ENCODE results near the gene ZC4H2.
"Not testable (repeated sequence)": the region's sequence is repeated elsewhere in the genome, so short reads cannot be mapped to it uniquely, and the experiment has no call there.

The ZC4H2 gene, protein sequence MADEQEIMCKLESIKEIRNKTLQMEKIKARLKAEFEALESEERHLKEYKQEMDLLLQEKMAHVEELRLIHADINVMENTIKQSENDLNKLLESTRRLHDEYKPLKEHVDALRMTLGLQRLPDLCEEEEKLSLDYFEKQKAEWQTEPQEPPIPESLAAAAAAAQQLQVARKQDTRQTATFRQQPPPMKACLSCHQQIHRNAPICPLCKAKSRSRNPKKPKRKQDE

GRCh38 chrX:64975989-64976672 is at the start of gene ZC4H2:
ZC4H2 (minus strand) TSS chrX:64976450; CDS start chrX:64976377, 73 bp downstream.
- peak in 55 of 56 donors; percentile 6 to 83 (median 56) for DNase-seq

DNA sequence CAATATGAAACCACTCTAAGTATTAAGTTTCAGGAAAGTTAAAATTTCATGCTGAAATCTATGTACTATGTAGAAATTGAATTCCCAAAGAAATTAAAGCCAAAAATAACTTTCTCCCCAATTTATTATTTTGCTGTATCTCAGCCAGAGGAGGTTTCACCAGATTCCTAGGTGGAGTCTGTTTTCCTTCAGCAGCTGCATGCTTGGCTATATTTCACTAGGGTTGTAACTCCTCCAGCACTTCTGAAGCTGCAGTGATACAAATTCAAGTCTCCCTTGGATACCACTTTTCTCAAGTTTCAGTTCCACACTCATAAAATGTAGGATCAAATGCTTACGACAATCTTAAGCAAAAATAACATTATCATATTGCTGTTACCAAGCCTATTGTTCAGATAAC is 41.2 kb upstream of the ZC4H2 start:
- DNase-seq: no peak

- no peak for DNase-seq
Observed at GRCh38 chrX:65014230-65014629, 38.0 kb upstream of the ZC4H2 start.

DNA sequence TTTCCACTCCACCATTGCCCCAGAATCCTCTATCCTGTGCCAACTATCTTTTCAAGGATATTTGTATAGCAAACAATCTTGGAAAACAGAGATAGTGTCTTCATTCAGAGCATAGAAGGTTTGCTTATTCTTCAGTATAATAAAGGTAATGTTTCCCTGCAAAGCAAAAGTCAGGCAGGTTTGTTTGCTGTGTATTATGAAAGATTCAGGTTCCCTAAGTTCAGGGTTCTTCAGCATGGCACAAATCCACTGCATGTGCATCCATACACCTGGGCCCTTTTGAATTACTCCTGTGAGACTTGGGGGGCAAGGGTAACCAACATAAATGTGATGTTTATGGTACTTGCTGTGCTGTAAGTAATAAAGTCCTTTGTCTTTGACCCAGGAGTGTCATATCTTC is 33.2 kb upstream of the ZC4H2 start:
- no peak for DNase-seq

DNA sequence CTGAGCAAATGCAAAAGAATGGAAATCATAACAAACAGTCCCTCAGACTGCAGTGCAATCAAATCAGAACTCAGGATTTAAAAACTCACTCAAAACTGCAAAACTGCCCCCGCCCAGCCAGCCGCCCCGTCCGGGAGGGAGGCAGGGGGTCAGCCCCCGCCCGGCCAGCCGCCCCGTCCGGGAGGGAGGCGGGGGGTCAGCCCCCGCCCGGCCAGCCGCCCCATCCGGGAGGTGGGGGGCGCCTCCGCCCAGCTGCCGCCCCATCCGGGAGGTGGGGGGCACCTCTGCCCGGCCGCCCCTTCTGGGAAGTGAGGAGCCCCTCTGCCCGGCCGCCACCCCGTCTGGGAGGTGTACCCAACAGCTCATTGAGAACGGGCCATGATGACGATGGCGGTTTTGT is 26.0 kb upstream of the ZC4H2 start:
- not testable (repeated sequence) for DNase-seq

GRCh38 chrX:64996805-64997204 is 20.6 kb upstream of the ZC4H2 start:
- DNase-seq: no peak

GRCh38 chrX:64994131-64994798 is 18.0 kb upstream of the ZC4H2 start:
- no peak for DNase-seq

- DNase-seq: no peak
Observed at GRCh38 chrX:64977830-64978229, 1.6 kb upstream of the ZC4H2 start.

- no peak for DNase-seq
Observed at GRCh38 chrX:64977051-64977450, 801 bp upstream of the ZC4H2 start.

DNA sequence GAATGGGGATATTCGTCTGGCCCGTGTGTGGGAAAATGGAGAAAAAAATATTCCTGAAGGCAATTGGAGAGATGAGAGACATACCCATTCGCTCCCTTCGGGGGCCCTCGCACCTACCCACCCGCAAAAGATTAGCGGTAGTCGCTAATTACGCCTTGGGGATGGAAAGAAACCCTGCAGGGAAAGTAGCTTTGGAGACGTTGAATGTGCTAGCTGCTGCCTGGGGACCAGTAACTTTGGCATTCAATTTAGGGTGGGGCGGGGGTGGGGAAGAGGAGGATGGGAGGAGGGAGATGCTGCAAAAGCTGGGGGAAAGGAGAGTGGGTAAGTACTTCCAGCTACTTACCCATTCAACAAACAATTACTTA is 407 bp upstream of the ZC4H2 start:
- peak in 1 of 56 donors; percentile 17 for DNase-seq

DNA sequence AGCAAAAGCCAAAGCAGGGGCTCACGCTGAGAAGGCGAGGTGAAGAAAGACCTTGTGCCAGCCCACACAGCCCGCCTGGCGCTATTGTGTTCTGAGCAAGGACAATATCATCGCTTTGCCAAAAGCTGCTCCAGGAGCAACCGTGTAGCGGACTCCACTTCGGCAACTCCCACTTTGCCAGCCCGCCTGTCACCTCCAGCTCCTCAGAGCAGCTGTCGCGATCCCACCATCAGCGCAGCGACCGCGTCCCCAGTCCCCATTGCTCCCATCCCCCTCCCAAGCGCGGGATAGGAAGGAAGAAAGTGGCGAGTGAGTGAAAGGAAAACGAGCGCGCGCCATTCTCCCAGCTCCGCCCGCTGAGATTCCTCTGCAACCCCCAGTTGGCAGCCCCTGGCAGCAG is 759 bp downstream of the ZC4H2 start:
- DNase-seq: peak in 32 of 56 donors; percentile 0 to 42 (median 3)

DNA sequence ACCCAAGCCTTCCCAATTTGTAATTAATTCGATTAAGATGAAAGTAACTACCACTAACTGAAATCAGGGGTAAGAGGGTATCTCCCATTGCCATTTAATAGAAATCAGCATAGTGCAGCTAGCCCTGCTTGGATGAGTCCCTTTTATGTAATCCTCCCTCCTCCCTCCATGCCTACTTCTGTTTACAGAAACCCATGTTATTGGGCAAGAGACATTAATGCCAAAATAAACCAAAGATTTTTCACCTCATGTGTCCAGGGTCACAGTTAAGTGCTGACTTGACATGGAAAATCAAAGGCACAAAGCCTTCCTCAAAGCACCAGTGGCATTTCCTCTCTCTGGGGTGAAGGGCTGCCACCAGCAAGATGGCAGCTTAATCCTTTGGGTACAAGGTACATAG is 50.8 kb downstream of the ZC4H2 start:
- DNase-seq: no peak

GRCh38 chrX:64908121-64908520 is 68.1 kb downstream of the ZC4H2 start:
- no peak for DNase-seq

- peak in 4 of 56 donors; percentile 0 to 1 (median 0) for DNase-seq
Observed at GRCh38 chrX:64894454-64895038, 81.7 kb downstream of the ZC4H2 start.

DNA sequence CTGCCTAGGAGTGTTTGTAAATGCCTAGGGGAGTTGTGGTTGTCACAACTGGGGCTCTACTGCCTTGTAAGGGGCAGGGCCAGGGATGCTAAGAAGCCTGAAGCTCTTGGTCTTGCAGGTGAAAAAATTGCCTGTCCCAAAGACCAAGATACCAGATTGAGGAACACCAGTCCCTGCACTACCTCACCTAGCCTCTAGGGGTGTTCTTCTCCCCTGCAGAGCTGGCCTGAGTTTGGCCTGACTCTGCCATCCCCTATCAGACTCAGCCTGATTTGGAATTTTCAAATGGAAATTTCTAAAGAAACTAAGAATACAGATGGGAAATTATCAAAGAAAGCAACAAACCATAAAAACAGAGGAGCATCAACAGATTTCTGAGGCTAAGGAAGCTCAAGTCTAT is 90.4 kb downstream of the ZC4H2 start:
- DNase-seq: no peak

DNA sequence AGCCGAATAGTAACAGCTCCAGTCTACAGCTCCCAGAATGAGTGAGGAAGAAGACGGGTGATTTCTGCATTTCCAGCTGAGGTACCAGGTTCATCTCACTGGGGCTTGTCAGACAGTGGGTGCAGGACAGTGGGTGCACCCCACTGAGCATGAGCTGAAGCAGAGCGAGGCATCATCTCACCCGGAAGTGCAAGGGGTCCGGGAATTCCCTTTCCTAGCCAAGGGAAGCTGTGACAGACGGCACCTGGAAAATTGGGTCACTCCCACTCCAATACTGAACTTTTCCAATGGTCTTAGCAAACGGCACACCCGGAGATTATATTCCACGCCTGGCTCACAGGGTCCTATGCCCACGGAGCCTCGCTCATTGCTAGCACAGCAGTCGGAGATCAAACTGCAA is 97.5 kb downstream of the ZC4H2 start:
- DNase-seq: not testable (repeated sequence)

DNA sequence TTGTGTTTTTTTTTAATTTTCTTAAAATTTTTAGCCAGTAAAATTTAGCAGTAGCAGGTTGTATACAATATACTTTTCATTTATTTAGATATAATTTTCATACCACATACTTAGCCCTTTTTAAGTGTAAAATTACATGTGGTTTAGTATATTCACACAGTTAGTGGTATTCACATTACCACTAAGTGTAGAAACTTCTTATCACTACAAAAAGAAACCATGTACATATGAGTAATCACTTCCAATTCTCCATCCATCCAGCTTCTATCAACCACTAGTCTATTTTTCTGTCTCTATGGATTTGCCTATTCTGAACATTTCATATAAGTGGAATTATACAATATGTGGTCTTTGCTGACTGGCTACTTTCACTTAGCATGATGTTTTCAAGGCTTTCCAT is 109.0 kb downstream of the ZC4H2 start:
- no peak for DNase-seq

All from nucleus accumbens (tissue), 56 donors.